BE2C (cell line): ENCODE results near the gene C1orf116.

Experiments used
- DNase-seq: peaks from one replicate; pipeline ENCODE4 v3.0.0-alpha.2; 2020
- H3K27me3 ChIP-seq: fragments of 250-450 bp; sonication (Bioruptor Pico); 2 replicates; pipeline ENCODE4 v1.5.1; 2020; ENCODE audit warnings: mild to moderate bottlenecking
- H3K36me3 ChIP-seq: fragments of 250-450 bp; sonication (Bioruptor Pico); 2 replicates; pipeline ENCODE4 v1.5.1; 2020; ENCODE audit warnings: mild to moderate bottlenecking
- H3K4me1 ChIP-seq: fragments of 250-450 bp; sonication (Bioruptor Pico); 2 replicates; pipeline ENCODE4 v1.5.1; 2020
- H3K4me3 ChIP-seq: 2 replicates; pipeline ENCODE4 v1.5.1; 2011; ENCODE audit warnings: low read depth, low read length
- H3K9me3 ChIP-seq: fragments of 250-450 bp; sonication (Bioruptor Pico); 2 replicates; pipeline ENCODE4 v1.5.1; 2020
- TF ChIP-seq, protein P1 (sequence below): IDR thresholded peaks from 2 replicates; pipeline ENCODE4 v1.5.1; 2012; ENCODE audit warnings: mild to moderate bottlenecking, low read depth, low read length

The C1orf116 gene

GRCh38 chr1:207064561-207064960 is 32.0 kb upstream of the C1orf116 start:
- no peaks in the 10 kb centered on the region for H3K36me3 ChIP-seq
- DNase-seq: no peak
- H3K4me1 ChIP-seq: no peaks in the 10 kb centered on the region
- H3K9me3 ChIP-seq: no peaks in the 10 kb centered on the region
- peaks cover 8% of the 10 kb centered on the region for H3K27me3 ChIP-seq
- TF ChIP-seq, protein P1, sequence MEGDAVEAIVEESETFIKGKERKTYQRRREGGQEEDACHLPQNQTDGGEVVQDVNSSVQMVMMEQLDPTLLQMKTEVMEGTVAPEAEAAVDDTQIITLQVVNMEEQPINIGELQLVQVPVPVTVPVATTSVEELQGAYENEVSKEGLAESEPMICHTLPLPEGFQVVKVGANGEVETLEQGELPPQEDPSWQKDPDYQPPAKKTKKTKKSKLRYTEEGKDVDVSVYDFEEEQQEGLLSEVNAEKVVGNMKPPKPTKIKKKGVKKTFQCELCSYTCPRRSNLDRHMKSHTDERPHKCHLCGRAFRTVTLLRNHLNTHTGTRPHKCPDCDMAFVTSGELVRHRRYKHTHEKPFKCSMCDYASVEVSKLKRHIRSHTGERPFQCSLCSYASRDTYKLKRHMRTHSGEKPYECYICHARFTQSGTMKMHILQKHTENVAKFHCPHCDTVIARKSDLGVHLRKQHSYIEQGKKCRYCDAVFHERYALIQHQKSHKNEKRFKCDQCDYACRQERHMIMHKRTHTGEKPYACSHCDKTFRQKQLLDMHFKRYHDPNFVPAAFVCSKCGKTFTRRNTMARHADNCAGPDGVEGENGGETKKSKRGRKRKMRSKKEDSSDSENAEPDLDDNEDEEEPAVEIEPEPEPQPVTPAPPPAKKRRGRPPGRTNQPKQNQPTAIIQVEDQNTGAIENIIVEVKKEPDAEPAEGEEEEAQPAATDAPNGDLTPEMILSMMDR: no peak
- H3K4me3 ChIP-seq: no peak overlapping the region

DNA sequence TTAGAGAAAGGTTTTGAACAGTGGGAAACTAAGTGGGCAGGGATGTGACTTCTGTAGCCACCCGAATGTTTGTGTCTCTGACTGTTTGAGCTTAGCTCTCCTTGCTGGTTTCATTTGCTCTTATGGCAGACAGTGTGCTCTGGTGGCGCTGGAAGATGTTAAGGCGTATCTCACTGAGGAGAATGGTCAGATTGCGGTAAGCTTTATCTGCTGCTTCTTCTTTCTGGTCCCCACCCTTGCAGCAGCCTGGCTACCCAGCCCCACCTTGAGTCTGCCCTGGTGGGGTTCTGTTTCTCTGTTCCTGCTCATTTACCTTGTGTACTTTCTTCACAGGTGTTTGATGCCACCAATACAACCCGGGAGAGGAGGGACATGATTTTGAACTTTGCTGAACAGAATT is 30.5 kb upstream of the C1orf116 start:
- no peaks in the 10 kb centered on the region for H3K36me3 ChIP-seq
- H3K9me3 ChIP-seq: no peaks in the 10 kb centered on the region
- DNase-seq: no peak
- H3K4me3 ChIP-seq: no peak overlapping the region
- peaks cover 13% of the 10 kb centered on the region for H3K27me3 ChIP-seq
- TF ChIP-seq, protein P1: no peak
- no peaks in the 10 kb centered on the region for H3K4me1 ChIP-seq

DNA sequence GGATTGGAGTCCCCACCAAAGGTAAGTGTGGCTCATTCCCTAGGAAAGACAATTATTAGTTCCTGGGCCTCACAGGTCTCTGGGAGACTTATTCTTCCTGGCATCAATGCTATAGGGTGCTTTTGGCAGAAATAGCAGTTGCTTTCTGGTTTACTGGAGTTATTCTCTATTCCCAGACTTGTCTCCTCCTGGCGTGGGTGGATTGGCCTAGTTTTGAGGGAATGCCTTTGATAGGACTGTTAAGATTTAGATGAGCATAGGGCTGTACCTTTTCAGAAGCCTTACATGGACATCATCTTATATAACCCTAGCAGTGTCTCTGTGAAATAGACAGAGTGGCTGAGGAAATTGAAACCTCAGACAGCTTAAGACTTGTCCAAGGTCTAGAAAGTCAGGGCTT is 29.5 kb upstream of the C1orf116 start:
- Histone ChIP-seq H3K4me1 (no peaks in the 10 kb centered on the region), H3K4me3 (no peak overlapping the region), H3K27me3 (peaks cover 20% of the 10 kb centered on the region), H3K9me3 (no peaks in the 10 kb centered on the region), H3K36me3 (no peaks in the 10 kb centered on the region)
- TF ChIP-seq, protein P1: no peak
- DNase-seq: no peak

GRCh38 chr1:207060596-207060995 is 28.0 kb upstream of the C1orf116 start:
- TF ChIP-seq, protein P1: no peak
- H3K9me3 ChIP-seq: no peaks in the 10 kb centered on the region
- H3K4me3 ChIP-seq: no peak overlapping the region
- H3K27me3 ChIP-seq: peaks cover 35% of the 10 kb centered on the region
- no peak for DNase-seq
- no peaks in the 10 kb centered on the region for H3K36me3 ChIP-seq
- no peaks in the 10 kb centered on the region for H3K4me1 ChIP-seq

DNA sequence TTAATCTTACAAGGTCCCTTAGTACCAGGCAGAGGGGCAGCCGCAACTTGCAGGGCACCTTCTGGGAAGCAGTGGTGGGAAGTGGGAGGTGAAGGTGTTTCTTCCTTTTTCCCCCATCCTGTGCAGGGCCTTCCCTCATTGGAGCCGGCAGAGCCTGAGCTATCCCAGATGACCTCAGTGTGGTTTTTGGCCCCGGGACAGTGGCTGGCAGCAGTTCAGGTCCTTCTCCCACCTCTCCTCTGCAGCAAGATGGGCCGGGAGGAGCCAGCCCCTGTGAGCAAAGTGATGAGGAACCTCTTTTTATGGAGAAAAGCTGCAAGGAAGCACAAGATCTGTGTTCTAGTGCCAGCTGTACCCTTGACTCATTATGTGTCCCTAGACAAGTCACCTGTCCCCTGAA is 27.3 kb upstream of the C1orf116 start:
- no peak for DNase-seq
- TF ChIP-seq, protein P1: no peak
- H3K27me3 ChIP-seq: peaks cover 37% of the 10 kb centered on the region

GRCh38 chr1:207058878-207059867 is 26.6 kb upstream of the C1orf116 start:
- Histone ChIP-seq H3K27me3 (peaks cover 42% of the 10 kb centered on the region), H3K4me3 (no peak overlapping the region), H3K36me3 (no peaks in the 10 kb centered on the region), H3K9me3 (no peaks in the 10 kb centered on the region), H3K4me1 (no peaks in the 10 kb centered on the region)
- TF ChIP-seq, protein P1: peak; percentile 17; the same call in 1 of the 2 replicates
- no peak for DNase-seq

More for the DNA sequence above, 27.3 kb upstream of the C1orf116 start:
- Histone ChIP-seq H3K4me3 (no peak overlapping the region), H3K36me3 (no peaks in the 10 kb centered on the region), H3K9me3 (no peaks in the 10 kb centered on the region), H3K4me1 (no peaks in the 10 kb centered on the region)
